ENCODE results near the gene SCUBE3.

GRCh38 chr6:35183935-35184334 is 29.8 kb upstream of the SCUBE3 start:
- no peak for TF ChIP-seq TOX (CRISPR knock-in tag; IDR thresholded peaks at IDR 0.05; ENCODE audit: borderline replicate concordance)
- TF ChIP-seq ZFP3 (CRISPR knock-in tag; IDR thresholded peaks at IDR 0.05) = no peak
- no peak for TF ChIP-seq ZNF565 (CRISPR knock-in tag; conservative IDR thresholded peaks at IDR 0.05; ENCODE audit: low read depth)

Data from SK-N-SH treated with all-trans-retinoic acid at 6 μM for 48 hours (cell line).